Esophagus muscularis mucosa (tissue), 4 donors: ENCODE data around the gene SEC61G. TPM values are rescaled to one million over a fixed set of nuclear protein-coding genes. Genes with fewer than 3 reads are reported as not detected.

Source experiments
- DNase-seq: peaks from one replicate; pipeline ENCODE4 v3.0.0-alpha.2; 2017; ENCODE audit errors: extremely low spot score
- H3K27ac ChIP-seq, 4 donors: fragments of 200-600 bp; sonication (generic); replicated peaks in 1 of 4; 1 replicate in 3 of 4; 2 replicates in 1 of 4; pipeline ENCODE4 v1.5.1; 2016 to 2019; ENCODE audit warnings: mild to moderate bottlenecking in 1 of 4
- H3K27me3 ChIP-seq, 4 donors: fragments of 200-600 bp; sonication (generic); one replicate each; pipeline versions ENCODE4 v1.5.1 to v1.6.0; 2016 to 2019
- H3K36me3 ChIP-seq, 4 donors: fragments of 200-600 bp; sonication (generic); one replicate each; pipeline ENCODE4 v1.5.1; 2016 to 2019
- H3K4me1 ChIP-seq, 4 donors: fragments of 200-600 bp; sonication (generic); one replicate each; pipeline ENCODE4 v1.5.1; 2016 to 2019
- H3K4me3 ChIP-seq, 4 donors: fragments of 200-600 bp; sonication (generic); 1 replicate in 2 of 4; 2 replicates in 2 of 4; pipeline ENCODE4 v1.5.1; 2016 to 2019; ENCODE audit warnings: mild to moderate bottlenecking in 4 of 4, moderate library complexity in 1 of 4
- H3K9me3 ChIP-seq, 4 donors: fragments of 200-600 bp; sonication (generic); 1 replicate in 3 of 4; 2 replicates in 1 of 4; pipeline ENCODE4 v1.5.1; 2016 to 2019
- CTCF ChIP-seq, 3 experiments: fragments of 200-600 bp in 2 of 3; fragments of 450-650 bp in 1 of 3; sonication (generic) in 2 of 3; IDR thresholded peaks; one replicate each; pipeline ENCODE4 v1.5.1; 2017 to 2019; ENCODE audit warnings: antibody characterized with exemption in 3 of 3, mild to moderate bottlenecking in 2 of 3, moderate library complexity in 1 of 3
- EP300 ChIP-seq: sonication (generic); formaldehyde crosslinking; IDR thresholded peaks from one replicate; pipeline ENCODE4 v1.6.1; 2017; ENCODE audit warnings: antibody characterized with exemption
- POLR2A ChIP-seq: fragments of 450-650 bp; IDR thresholded peaks from one replicate; pipeline ENCODE4 v1.6.1; 2017; ENCODE audit warnings: antibody characterized with exemption, moderate library complexity, mild to moderate bottlenecking, low read depth
- POLR2AphosphoS5 ChIP-seq, 2 donors: sonication (generic); formaldehyde crosslinking; IDR thresholded peaks; one replicate each; pipeline ENCODE4 v1.6.1; 2017; ENCODE audit warnings: antibody characterized with exemption in 2 of 2
- WGBS: methylation state at CpG from one replicate; pipeline ENCODE4 v1.1.5; 2018; 5-methylcytosine and 5-hydroxymethylcytosine counted together
- intact Hi-C: fragments of 100-400 bp; cut with DNase I; formaldehyde crosslinking; loops from one replicate; pipeline ENCODE4 v1.15.1; 2023
- total RNA-seq, 4 donors: library from RNA; depleted of rRNA; stranded (reverse); fragments of >200 nt; gene quantifications; one replicate each; pipeline versions ENCODE4 v1.1.0 to v1.2.1, GENCODE V29; 2016

Gene SEC61G
- total RNA-seq, 4 donors from 2014 or later = 85.6 to 242 (median 148) TPM

GRCh38 chr7:54781134-54781920, 22.3 kb upstream of the SEC61G start:
- intact Hi-C loops = loop anchor here (5.0 kb wide), 1 partner anchor 236 kb away; the partner anchor contains the start of gene EGFR

GRCh38 chr7:54780490-54780889, 21.5 kb upstream of the SEC61G start:
- Histone ChIP-seq H3K9me3 (no peaks in the 10 kb centered on the region), H3K27me3 (no peaks in the 10 kb centered on the region), H3K27ac (no peak overlapping the region), H3K36me3 (no peaks in the 10 kb centered on the region), H3K4me3 (no peak overlapping the region), H3K4me1 (no peaks in the 10 kb centered on the region)
- DNase-seq = no peak
- WGBS = 80% methylated on average over 5 of the region's 5 CpGs
- TF ChIP-seq POLR2A (no peak), POLR2AphosphoS5 (IDR thresholded peaks at IDR 0.05) (no peak), EP300 (no peak), CTCF (IDR thresholded peaks at IDR 0.05) (no peak)
- intact Hi-C loops = loop anchor here (5.0 kb wide), 1 partner anchor 237 kb away; the partner anchor contains the start of gene EGFR

More at GRCh38 chr7:54781134-54781920, 22.3 kb upstream of the SEC61G start:
- no peaks in the 10 kb centered on the region for H3K27me3 ChIP-seq
- no peaks in the 10 kb centered on the region for H3K4me1 ChIP-seq
- no peak for DNase-seq
- WGBS = 74% methylated on average over 8 of the region's 8 CpGs
- H3K27ac ChIP-seq = no peak overlapping the region
- no peaks in the 10 kb centered on the region for H3K36me3 ChIP-seq
- H3K9me3 ChIP-seq = no peaks in the 10 kb centered on the region
- no peak overlapping the region for H3K4me3 ChIP-seq
- TF ChIP-seq EP300 (no peak), POLR2AphosphoS5 (IDR thresholded peaks at IDR 0.05) (no peak), POLR2A (no peak)

GRCh38 chr7:54778696-54779540, 19.9 kb upstream of the SEC61G start:
- H3K4me1 ChIP-seq = peaks cover 0 to 5% (median 3%) of the 10 kb centered on the region in 4 donors
- H3K9me3 ChIP-seq = no peaks in the 10 kb centered on the region
- H3K4me3 ChIP-seq = no peak overlapping the region
- DNase-seq = no peak
- TF ChIP-seq EP300 (no peak), POLR2AphosphoS5 (IDR thresholded peaks at IDR 0.05) (no peak), POLR2A (no peak), CTCF (IDR thresholded peaks at IDR 0.05) (no peak)
- WGBS = 80% methylated on average over 7 of the region's 7 CpGs
- H3K27me3 ChIP-seq = no peaks in the 10 kb centered on the region
- no peaks in the 10 kb centered on the region for H3K36me3 ChIP-seq
- H3K27ac ChIP-seq = no peak overlapping the region
- intact Hi-C loops = loop anchor here (10.0 kb wide), 1 partner anchor 586 kb away; the partner anchor contains the start of gene LANCL2

GRCh38 chr7:54778166-54778565, 19.2 kb upstream of the SEC61G start:
- TF ChIP-seq CTCF (IDR thresholded peaks at IDR 0.05) (no peak), EP300 (no peak), POLR2A (no peak), POLR2AphosphoS5 (IDR thresholded peaks at IDR 0.05) (no peak)
- peaks cover 0 to 8% (median 6%) of the 10 kb centered on the region in 4 donors for H3K4me1 ChIP-seq
- intact Hi-C loops = loop anchor here (10.0 kb wide), 1 partner anchor 587 kb away; the partner anchor contains the start of gene LANCL2
- no peak overlapping the region for H3K4me3 ChIP-seq
- 87% methylated on average over 9 of the region's 9 CpGs for WGBS
- H3K27ac ChIP-seq = no peak overlapping the region
- H3K36me3 ChIP-seq = no peaks in the 10 kb centered on the region
- no peak for DNase-seq
- H3K9me3 ChIP-seq = no peaks in the 10 kb centered on the region
- no peaks in the 10 kb centered on the region for H3K27me3 ChIP-seq
